Calu3 (cell line): Measurements from ENCODE around the gene FAM117B. TPM values are rescaled to one million over a fixed set of nuclear protein-coding genes. Genes with fewer than 3 reads are reported as not detected.
A peak's percentile ranks its signal among the peaks of the same experiment; 100 is the strongest.
"Not testable (repeated sequence)": the region's sequence is repeated elsewhere in the genome, so short reads cannot be mapped to it uniquely, and the experiment has no call there.

Experiments used
- BruUV-seq: library from RNA; stranded (reverse); fragments of 400-500 nt; replicated peaks from 2 replicates; lab custom pipeline; 2021; lab: Mats Ljungman, UMichigan
- CTCF ChIA-PET: fragments of 300-600 bp; sonication (Branson Sonifier 250); formaldehyde crosslinking; loops from one replicate; lab custom pipeline; 2022; ENCODE audit warnings: antibody characterized with exemption; lab: Charles Lee
- DNase-seq: peaks from one replicate; pipeline ENCODE4 v3.0.0; 2022
- H3K27ac Mint-ChIP-seq: one replicate; pipeline ENCODE4 v1.8.0; 2022; ENCODE audit warnings: mixed read lengths; ENCODE audit not compliant: unreplicated experiment
- H3K27me3 Mint-ChIP-seq: one replicate; pipeline ENCODE4 v1.8.0; 2022; ENCODE audit warnings: mixed read lengths; ENCODE audit not compliant: unreplicated experiment
- H3K36me3 Mint-ChIP-seq: one replicate; pipeline ENCODE4 v1.8.0; 2022; ENCODE audit warnings: mild to moderate bottlenecking, moderate library complexity, mixed read lengths; ENCODE audit not compliant: insufficient read depth, unreplicated experiment
- H3K4me1 Mint-ChIP-seq: one replicate; pipeline ENCODE4 v1.8.0; 2022; ENCODE audit warnings: mild to moderate bottlenecking, low read depth, mixed read lengths; ENCODE audit not compliant: unreplicated experiment
- H3K4me3 Mint-ChIP-seq: one replicate; pipeline ENCODE4 v1.8.0; 2022; ENCODE audit warnings: mild to moderate bottlenecking, low read depth, moderate library complexity, mixed read lengths; ENCODE audit not compliant: unreplicated experiment
- H3K9me3 Mint-ChIP-seq: one replicate; pipeline ENCODE4 v1.8.0; 2022; ENCODE audit warnings: low read depth, mixed read lengths; ENCODE audit not compliant: unreplicated experiment
- intact Hi-C: fragments of 100-400 bp; cut with micrococcal nuclease; formaldehyde crosslinking; loops from one replicate; pipeline ENCODE4 v1.10.0; 2022; ENCODE audit not compliant: unreplicated experiment
- total RNA-seq: library from RNA; stranded (reverse); gene quantifications from 2 replicates; pipeline ENCODE4 v1.2.3, GENCODE V29; 2022
- TF ChIP-seq, protein P1 (sequence below): fragments of 200-600 bp; IDR thresholded peaks from one replicate; pipeline ENCODE4 v1.8.0; 2022; ENCODE audit warnings: antibody characterized with exemption; ENCODE audit not compliant: unreplicated experiment

Gene FAM117B
- total RNA-seq, 1 experiment from 2014 or later, result 7.5 TPM

DNA sequence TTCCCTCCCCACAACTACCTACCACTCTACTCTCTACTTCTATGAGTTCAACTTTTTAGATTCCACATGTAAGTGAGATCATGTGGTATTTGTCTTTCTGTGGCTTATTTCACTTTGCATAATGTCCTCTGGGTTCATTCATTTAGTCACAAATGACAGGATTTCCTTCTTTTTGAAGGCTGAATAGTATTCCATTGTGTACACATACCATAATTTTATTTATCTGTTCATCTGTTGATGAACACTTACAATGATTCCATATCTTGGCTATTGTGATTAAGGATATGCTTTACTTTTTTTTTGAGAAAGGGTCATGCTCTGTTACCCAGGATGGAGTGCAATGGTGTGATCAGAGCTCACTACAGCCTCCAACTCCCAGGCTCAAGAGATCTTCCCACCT is 163.2 kb downstream of the FAM117B start:
- H3K36me3 Mint-ChIP-seq, result no peaks in the 10 kb centered on the region
- H3K27me3 Mint-ChIP-seq, result no peaks in the 10 kb centered on the region
- TF ChIP-seq, protein P1, sequence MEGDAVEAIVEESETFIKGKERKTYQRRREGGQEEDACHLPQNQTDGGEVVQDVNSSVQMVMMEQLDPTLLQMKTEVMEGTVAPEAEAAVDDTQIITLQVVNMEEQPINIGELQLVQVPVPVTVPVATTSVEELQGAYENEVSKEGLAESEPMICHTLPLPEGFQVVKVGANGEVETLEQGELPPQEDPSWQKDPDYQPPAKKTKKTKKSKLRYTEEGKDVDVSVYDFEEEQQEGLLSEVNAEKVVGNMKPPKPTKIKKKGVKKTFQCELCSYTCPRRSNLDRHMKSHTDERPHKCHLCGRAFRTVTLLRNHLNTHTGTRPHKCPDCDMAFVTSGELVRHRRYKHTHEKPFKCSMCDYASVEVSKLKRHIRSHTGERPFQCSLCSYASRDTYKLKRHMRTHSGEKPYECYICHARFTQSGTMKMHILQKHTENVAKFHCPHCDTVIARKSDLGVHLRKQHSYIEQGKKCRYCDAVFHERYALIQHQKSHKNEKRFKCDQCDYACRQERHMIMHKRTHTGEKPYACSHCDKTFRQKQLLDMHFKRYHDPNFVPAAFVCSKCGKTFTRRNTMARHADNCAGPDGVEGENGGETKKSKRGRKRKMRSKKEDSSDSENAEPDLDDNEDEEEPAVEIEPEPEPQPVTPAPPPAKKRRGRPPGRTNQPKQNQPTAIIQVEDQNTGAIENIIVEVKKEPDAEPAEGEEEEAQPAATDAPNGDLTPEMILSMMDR, result no peak
- intact Hi-C loops, result no loop called here
- H3K27ac Mint-ChIP-seq, result no peak overlapping the region
- H3K4me1 Mint-ChIP-seq, result no peaks in the 10 kb centered on the region
- CTCF ChIA-PET, result no interaction called here
- no TSS peak for BruUV-seq
- H3K9me3 Mint-ChIP-seq, result no peaks in the 10 kb centered on the region
- DNase-seq, result no peak
- H3K4me3 Mint-ChIP-seq, result no peak overlapping the region

DNA sequence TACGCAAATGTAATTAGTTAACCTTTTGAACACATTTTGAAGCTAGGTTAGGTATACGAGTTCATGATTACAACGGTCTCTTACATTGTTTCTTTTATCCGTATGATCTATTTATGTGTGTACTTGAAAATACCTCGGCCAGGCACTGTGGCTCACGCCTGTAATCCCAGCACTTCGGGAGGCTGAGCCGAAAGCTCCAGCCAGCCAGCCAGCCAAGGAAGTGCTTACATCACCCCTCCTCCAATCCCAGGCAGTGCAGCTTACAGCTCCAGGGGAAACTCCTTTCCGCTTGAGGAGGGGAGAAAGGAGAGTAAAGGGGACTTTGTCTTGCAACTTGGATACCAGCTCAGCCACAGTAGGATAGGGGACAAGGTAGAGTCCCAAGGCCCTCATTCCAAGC is 171.1 kb downstream of the FAM117B start:
- CTCF ChIA-PET, H3K36me3 Mint-ChIP-seq, DNase-seq, H3K27ac Mint-ChIP-seq, intact Hi-C loops, H3K9me3 Mint-ChIP-seq, H3K4me3 Mint-ChIP-seq, BruUV-seq, H3K27me3 Mint-ChIP-seq: not testable (repeated sequence)
- H3K4me1 Mint-ChIP-seq, result peaks cover 10% of the 10 kb centered on the region

DNA sequence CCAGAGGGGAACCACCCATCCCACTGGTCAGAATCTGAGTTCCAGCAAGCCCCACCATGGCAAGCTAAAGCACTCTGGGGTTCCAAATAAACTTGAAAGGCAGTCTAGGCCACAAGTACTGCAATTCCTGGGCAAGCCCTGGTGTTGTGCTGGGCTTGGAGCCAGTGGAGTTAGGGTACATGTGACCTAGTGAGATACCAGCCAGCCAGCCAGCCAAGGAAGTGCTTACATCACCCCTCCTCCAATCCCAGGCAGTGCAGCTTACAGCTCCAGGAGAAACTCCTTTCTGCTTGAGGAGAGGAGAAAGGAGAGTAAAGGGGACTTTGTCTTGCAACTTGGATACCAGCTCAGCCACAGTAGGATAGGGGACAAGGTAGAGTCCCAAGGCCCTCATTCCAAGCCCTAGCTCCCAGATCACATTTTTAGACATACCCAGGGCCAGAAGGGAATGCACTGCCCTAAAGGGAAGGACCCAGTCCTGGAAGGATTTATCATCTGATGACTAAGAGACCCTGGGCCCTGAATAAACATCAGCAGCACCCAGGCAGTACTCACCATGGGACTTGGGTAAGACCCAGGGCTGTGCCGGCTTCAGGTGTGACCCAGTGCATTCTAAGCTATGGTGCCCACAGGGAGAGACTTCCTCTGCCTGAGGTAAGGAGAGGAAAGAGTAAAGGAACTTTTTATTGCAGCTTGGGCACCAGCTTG is 172.8 kb downstream of the FAM117B start:
- H3K9me3 Mint-ChIP-seq, intact Hi-C loops, BruUV-seq, H3K4me3 Mint-ChIP-seq, H3K36me3 Mint-ChIP-seq, H3K27me3 Mint-ChIP-seq: not testable (repeated sequence)
- H3K27ac Mint-ChIP-seq, result peak overlapping the region; percentile 66
- CTCF ChIA-PET, result interaction anchor here (0.6 to 2.2 kb wide), 2 partner anchors 219 to 262 kb away, joined by 3 to 7 read pairs; no protein-coding TSS in a partner anchor
- peaks cover 10% of the 10 kb centered on the region for H3K4me1 Mint-ChIP-seq
- DNase-seq, result peak; percentile 67

DNA sequence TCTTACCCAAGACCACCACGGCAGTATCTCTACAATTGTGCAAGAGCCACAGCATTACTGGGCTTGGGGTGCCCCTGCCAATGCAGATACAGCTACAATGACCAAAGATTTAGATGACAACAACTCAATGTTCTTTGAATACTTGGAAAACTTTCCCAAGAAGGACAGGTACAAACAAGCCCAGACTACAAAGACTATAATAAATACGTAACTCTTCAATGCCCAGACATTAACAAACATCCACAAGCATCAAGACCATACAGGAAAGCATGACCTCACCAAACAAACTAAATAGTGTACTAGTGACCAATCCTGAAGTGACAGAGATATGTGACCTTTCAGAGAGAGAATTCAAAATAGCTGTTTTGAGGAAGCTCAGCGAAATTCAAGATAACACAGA is 174.0 kb downstream of the FAM117B start:
- H3K4me3 Mint-ChIP-seq, result no peak overlapping the region
- H3K27ac Mint-ChIP-seq, result no peak overlapping the region
- intact Hi-C loops, result no loop called here
- DNase-seq, result no peak
- CTCF ChIA-PET, result interaction anchor here (2.2 kb wide), 1 partner anchor 220 kb away, joined by 7 read pairs; no protein-coding TSS in a partner anchor
- H3K9me3 Mint-ChIP-seq, result no peaks in the 10 kb centered on the region
- TF ChIP-seq, protein P1, result no peak
- H3K4me1 Mint-ChIP-seq, result peaks cover 10% of the 10 kb centered on the region
- H3K36me3 Mint-ChIP-seq, result no peaks in the 10 kb centered on the region
- no peaks in the 10 kb centered on the region for H3K27me3 Mint-ChIP-seq
- BruUV-seq, result no TSS peak

DNA sequence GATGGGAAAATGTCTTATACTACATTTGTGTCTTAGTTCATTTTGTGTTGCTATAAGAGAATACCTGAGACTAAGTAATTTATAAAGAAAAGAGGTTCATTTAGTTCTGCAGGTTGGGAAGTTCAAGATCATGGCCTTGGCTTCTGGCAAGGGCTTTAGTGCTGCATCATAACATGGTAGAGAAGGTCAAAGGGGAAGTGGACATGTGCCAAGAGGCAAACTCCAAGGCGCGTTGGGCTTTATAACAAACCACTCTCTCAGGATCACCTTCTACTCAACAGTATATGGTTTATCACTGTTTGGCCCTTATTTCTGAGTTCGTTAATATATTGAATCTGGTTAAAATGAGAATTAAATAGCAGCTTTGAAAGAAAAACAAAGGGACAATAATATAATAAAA is 178.6 kb downstream of the FAM117B start:
- no peak for DNase-seq
- TF ChIP-seq, protein P1, result no peak
- H3K27me3 Mint-ChIP-seq, result no peaks in the 10 kb centered on the region
- H3K27ac Mint-ChIP-seq, result no peak overlapping the region
- no peaks in the 10 kb centered on the region for H3K9me3 Mint-ChIP-seq
- peaks cover under 1% of the 10 kb centered on the region for H3K4me1 Mint-ChIP-seq
- CTCF ChIA-PET, result no interaction called here
- intact Hi-C loops, result no loop called here
- no TSS peak for BruUV-seq
- no peak overlapping the region for H3K4me3 Mint-ChIP-seq
- no peaks in the 10 kb centered on the region for H3K36me3 Mint-ChIP-seq
